Mucosa of descending colon (tissue), 3 donors: ENCODE measurements around the gene UQCRQ. TPM values are rescaled to one million over a fixed set of nuclear protein-coding genes. Genes with fewer than 3 reads are reported as not detected.
"Not testable (repeated sequence)": the region's sequence is repeated elsewhere in the genome, so short reads cannot be mapped to it uniquely, and the experiment has no call there.

Source experiments
- ATAC-seq: fragments of 200-7000 bp; cut with Tn5 transposase; one replicate; pipeline ENCODE4 v1.9.1; 2020; ENCODE audit warnings: mild to moderate bottlenecking, moderate library complexity
- DNase-seq, 3 donors: peaks; one replicate each; pipeline ENCODE4 v3.0.0-alpha.2; 2020
- H3K36me3 ChIP-seq: fragments of 200-600 bp; one replicate; pipeline ENCODE4 v1.8.0; 2021; ENCODE audit warnings: low read depth, mild to moderate bottlenecking
- H3K4me1 ChIP-seq: fragments of 200-600 bp; one replicate; pipeline ENCODE4 v1.8.0; 2021; ENCODE audit warnings: low read depth, mild to moderate bottlenecking
- H3K4me3 ChIP-seq: fragments of 200-600 bp; one replicate; pipeline ENCODE4 v1.8.0; 2021; ENCODE audit warnings: mild to moderate bottlenecking
- H3K9me3 ChIP-seq: fragments of 200-600 bp; one replicate; pipeline ENCODE4 v1.8.0; 2021; ENCODE audit warnings: mild to moderate bottlenecking
- CTCF ChIP-seq: fragments of 200-600 bp; IDR thresholded peaks from one replicate; pipeline ENCODE4 v1.8.0; 2022; ENCODE audit warnings: antibody characterized with exemption, mild to moderate bottlenecking
- intact Hi-C, 2 donors: fragments of 100-400 bp; cut with DNase I in 1 of 2; cut with micrococcal nuclease in 1 of 2; formaldehyde crosslinking; loops; one replicate each; pipeline versions ENCODE4 v1.11.0 to v1.11.1; 2022; cut with DNase I, micrococcal nuclease
- total RNA-seq, 3 donors: library from RNA; stranded (reverse); fragmentation: NEBNext Ultra II Directional in 2 of 3; extraction: Animal tissue kit (Norgen Biotek cat#: 25700) in 2 of 3; gene quantifications; one replicate each; pipeline versions ENCODE4 v1.2.1 to v1.2.4, GENCODE V29; 2021 to 2023
- donor health status: DM: no; HTN: no; CAD: no; lungs with moderate emphysema.
- donor health status: DM: no; HTN: no; CAD: no.
- donor health status: DM: no; HTN: yes; CAD: no.

The UQCRQ gene
- total RNA-seq, 3 donors from 2014 or later = 448 to 727 (median 690) TPM

GRCh38 chr5:132854301-132854700 lies 12.1 kb upstream of the UQCRQ start:
- no peak for TF ChIP-seq CTCF
- Histone ChIP-seq H3K36me3 (no peaks in the 10 kb centered on the region), H3K9me3 (no peaks in the 10 kb centered on the region), H3K4me1 (no peaks in the 10 kb centered on the region), H3K4me3 (no peak overlapping the region)
- ATAC-seq (no peak), DNase-seq (no peak)
- intact Hi-C loops = no loop called here

- H3K4me1 ChIP-seq, intact Hi-C loops, H3K4me3 ChIP-seq, DNase-seq, ATAC-seq, H3K9me3 ChIP-seq, H3K36me3 ChIP-seq: not testable (repeated sequence)
Observed at GRCh38 chr5:132854992-132855391, 11.4 kb upstream of the UQCRQ start.

- H3K9me3 ChIP-seq = no peaks in the 10 kb centered on the region
- DNase-seq = no peak
- no peak for TF ChIP-seq CTCF
- H3K4me1 ChIP-seq = no peaks in the 10 kb centered on the region
- H3K36me3 ChIP-seq = no peaks in the 10 kb centered on the region
- ATAC-seq = no peak
- intact Hi-C loops = no loop called here
- H3K4me3 ChIP-seq = no peak overlapping the region
Observed at GRCh38 chr5:132856011-132856410, 10.4 kb upstream of the UQCRQ start.

GRCh38 chr5:132859889-132860437 lies 6.5 kb upstream of the UQCRQ start:
- no peak for TF ChIP-seq CTCF
- no peaks in the 10 kb centered on the region for H3K36me3 ChIP-seq
- H3K4me3 ChIP-seq = no peak overlapping the region
- intact Hi-C loops = no loop called here
- no peaks in the 10 kb centered on the region for H3K4me1 ChIP-seq
- no peaks in the 10 kb centered on the region for H3K9me3 ChIP-seq
- no peak for DNase-seq
- ATAC-seq = no peak

- H3K36me3 ChIP-seq = no peaks in the 10 kb centered on the region
- TF ChIP-seq CTCF = no peak
- no peak for DNase-seq
- intact Hi-C loops = no loop called here
- ATAC-seq = no peak
- no peak overlapping the region for H3K4me3 ChIP-seq
- H3K9me3 ChIP-seq = no peaks in the 10 kb centered on the region
- peaks cover 4% of the 10 kb centered on the region for H3K4me1 ChIP-seq
Observed at GRCh38 chr5:132860742-132861141, 5.7 kb upstream of the UQCRQ start.

GRCh38 chr5:132865668-132866341 lies 637 bp upstream of the UQCRQ start:
- Histone ChIP-seq H3K4me3 (peak overlapping the region; percentile 79), H3K36me3 (no peaks in the 10 kb centered on the region), H3K4me1 (peaks cover 14% of the 10 kb centered on the region), H3K9me3 (no peaks in the 10 kb centered on the region)
- TF ChIP-seq CTCF = no peak
- DNase-seq (no peak), ATAC-seq (no peak)
- intact Hi-C loops = loop anchor here in 1 of 2 donors (2.0 kb wide), 1 partner anchor 37 kb away; no protein-coding TSS in a partner anchor
